GM10248 (cell line): ENCODE data around the gene TSNAX.
A peak's percentile ranks its signal among the peaks of the same experiment; 100 is the strongest.

Experiments used
- CTCF ChIA-PET: fragments of 300-600 bp; sonication (Branson Sonifier 250); formaldehyde crosslinking; extraction: SDS; loops from one replicate; lab custom pipeline; 2021; ENCODE audit warnings: antibody characterized with exemption; lab: Yijun Ruan, JAX
- POLR2A ChIA-PET: fragments of 350-650 bp; sonication (Branson Sonifier 250); formaldehyde crosslinking; extraction: SDS; loops from one replicate; lab custom pipeline; 2020; ENCODE audit warnings: antibody characterized with exemption; lab: Yijun Ruan, JAX
- DNase-seq: peaks from one replicate; pipeline ENCODE4 v3.0.0; 2012; ENCODE audit errors: extremely low spot score
- CTCF ChIP-seq: IDR thresholded peaks from 2 replicates; pipeline ENCODE4 v1.5.1; 2012; ENCODE audit warnings: mild to moderate bottlenecking, low read depth; ENCODE audit errors: extremely low read depth, missing control alignments, control extremely low read depth

Gene TSNAX

GRCh38 chr1:231528172-231529029 lies at the start of gene TSNAX:
TSNAX (plus strand) TSS chr1:231528669; CDS start chr1:231528811, 142 bp downstream.
- TF ChIP-seq CTCF: no peak
- POLR2A ChIA-PET: no interaction called here
- CTCF ChIA-PET: interaction anchor here (1.2 kb wide), 1 partner anchor 21 kb away, joined by 7 read pairs; no protein-coding TSS in a partner anchor
- DNase-seq: peak; percentile 95

GRCh38 chr1:231478811-231479210 lies 49.7 kb upstream of the TSNAX start:
- no peak for TF ChIP-seq CTCF
- no peak for DNase-seq
- ChIA-PET CTCF (no interaction called here), POLR2A (no interaction called here)

GRCh38 chr1:231480008-231480407 lies 48.5 kb upstream of the TSNAX start:
- TF ChIP-seq CTCF: no peak
- ChIA-PET POLR2A (no interaction called here), CTCF (no interaction called here)
- no peak for DNase-seq

- ChIA-PET POLR2A (no interaction called here), CTCF (interaction anchor here (1.1 kb wide), 1 partner anchor 14 kb away, joined by 3 read pairs; no protein-coding TSS in a partner anchor)
- no peak for TF ChIP-seq CTCF
- no peak for DNase-seq
Observed at GRCh38 chr1:231481289-231481688, 47.2 kb upstream of the TSNAX start.

- ChIA-PET CTCF (interaction anchor here (1.0 to 1.7 kb wide), 3 partner anchors 10 to 27 kb away, joined by 3 to 8 read pairs (median 4); no protein-coding TSS in a partner anchor), POLR2A (no interaction called here)
- no peak for DNase-seq
- no peak for TF ChIP-seq CTCF
Observed at GRCh38 chr1:231485029-231485784, 43.3 kb upstream of the TSNAX start.

- ChIA-PET POLR2A (no interaction called here), CTCF (no interaction called here)
- DNase-seq: no peak
- no peak for TF ChIP-seq CTCF
Observed at GRCh38 chr1:231487019-231487418, 41.5 kb upstream of the TSNAX start.
